SHP77 treated with DMSO at 0.1 percent for 48 hours (cell line): ENCODE measurements around the gene ZDHHC24.
"Not testable (repeated sequence)": the region's sequence is repeated elsewhere in the genome, so short reads cannot be mapped to it uniquely, and the experiment has no call there.

Experiments used
- DNase-seq: peaks from one replicate; lab custom pipeline; 2025; lab: John Stamatoyannopoulos, UW

Gene ZDHHC24

DNA sequence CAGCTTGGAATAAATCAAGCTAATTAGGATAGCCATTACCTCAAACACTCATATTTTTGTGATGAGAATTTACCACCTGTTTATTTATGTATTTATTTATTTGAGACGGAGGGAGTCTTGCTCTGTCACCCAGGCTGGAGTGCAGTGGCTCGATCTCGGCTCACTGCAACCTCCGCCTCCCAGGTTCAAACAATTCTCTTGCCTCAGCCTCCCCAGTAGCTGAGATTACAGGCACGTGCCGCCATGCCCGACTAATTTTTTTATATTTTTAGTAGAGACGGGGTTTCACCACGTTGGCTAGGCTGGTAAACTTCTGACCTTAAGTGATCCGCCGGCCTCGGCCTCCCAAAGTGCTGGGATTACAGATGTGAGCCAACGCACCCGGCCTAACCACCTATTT is 896 bp downstream of the ZDHHC24 start:
- DNase-seq = not testable (repeated sequence)

DNA sequence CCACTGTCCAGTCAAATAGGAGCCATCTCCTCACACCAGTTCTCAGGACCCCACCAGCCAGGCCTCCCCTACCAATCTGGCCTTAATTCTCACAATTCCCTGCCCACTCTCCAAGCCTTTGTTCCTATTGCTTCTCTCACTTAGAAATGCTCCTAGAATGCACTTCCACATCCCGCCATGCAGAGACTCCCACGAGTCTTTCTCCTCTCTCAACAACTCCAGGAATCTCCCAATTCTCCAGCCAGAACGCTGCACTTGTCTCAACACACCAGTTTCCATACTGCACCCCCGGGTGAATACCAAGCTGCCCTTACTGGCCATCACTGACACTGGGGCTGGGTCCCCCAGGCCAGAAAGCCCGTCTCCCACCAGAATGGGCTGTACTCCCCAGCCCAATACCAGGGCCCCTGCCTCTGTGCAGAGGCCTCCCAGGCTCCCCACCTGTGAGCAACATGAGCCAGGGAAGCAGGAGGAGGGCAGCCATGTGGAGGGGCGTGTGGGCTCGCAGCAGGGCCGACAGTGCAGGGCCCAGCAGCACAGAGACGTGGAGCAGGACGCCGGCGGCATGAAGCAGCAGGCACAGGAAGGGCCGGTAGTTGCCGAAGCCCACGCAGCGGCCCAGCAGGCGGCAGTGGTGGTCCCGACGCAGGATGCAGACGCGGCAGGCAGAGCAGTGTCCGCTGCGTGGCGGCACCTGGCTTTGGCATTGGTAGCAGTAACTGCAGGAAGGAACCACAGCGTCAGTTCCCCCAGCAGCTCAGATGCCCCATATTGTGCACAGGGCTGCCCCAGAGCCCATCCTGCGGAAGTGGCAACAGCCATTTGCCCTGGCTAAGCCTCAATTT is 2.4 kb downstream of the ZDHHC24 start:
- DNase-seq = no peak

- no peak for DNase-seq
Observed at GRCh38 chr11:66542362-66542761, 3.5 kb downstream of the ZDHHC24 start.

- no peak for DNase-seq
Observed at GRCh38 chr11:66541892-66542291, 4.0 kb downstream of the ZDHHC24 start.

DNA sequence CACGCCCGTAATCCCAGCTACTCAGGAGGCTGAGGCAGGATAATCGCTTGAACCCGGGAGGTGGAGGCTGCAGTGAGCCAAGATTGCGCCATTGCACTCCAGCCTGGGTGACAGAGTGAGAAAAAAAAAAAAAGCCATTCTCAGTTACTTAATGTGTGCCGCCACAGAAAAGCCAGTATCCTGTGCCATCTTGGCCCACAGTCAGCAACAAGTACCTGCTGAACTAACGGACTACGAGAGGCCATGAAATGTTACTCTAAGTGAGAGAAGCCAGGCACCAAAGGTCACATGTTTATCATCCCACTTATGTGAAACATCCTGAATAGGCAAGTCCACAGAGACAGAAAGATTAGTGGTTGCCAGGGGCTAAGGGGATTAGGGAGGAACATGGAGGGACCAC is 5.2 kb downstream of the ZDHHC24 start:
- DNase-seq = not testable (repeated sequence)

- no peak for DNase-seq
Observed at GRCh38 chr11:66539870-66540213, 6.0 kb downstream of the ZDHHC24 start.

DNA sequence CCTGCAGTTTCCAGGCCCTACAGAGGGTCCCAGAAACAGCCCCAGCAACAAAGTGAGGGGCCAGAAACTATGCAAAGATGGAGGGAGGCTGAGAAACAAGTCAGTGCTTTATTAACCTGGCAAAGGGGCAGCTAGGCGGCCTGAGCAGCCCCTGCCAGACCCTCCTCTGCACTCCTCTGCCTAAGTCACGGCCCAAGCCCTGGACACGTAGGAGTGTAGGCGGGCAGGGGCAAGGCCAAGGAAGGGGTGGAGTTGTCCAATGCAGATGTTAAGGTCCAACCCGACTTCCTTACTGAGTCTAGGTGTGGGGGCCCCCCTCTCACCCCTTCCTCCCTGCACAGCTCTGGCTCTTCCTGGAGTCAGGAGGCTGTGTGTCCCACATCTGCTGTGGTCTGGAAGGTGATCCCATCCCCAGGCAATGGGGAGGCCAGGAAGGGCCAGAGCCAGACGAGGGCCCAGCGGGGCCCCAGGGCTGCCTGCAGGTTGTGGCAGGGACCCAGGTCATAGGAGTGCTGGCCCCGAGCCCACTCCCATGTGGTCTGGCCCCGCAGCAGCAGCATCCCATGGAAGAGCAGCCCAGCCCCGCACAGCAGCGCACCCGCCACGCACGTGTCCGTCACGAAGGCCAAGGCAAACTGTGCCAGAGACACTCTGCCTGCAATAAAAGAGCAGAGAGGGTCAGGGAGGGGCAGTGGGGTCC is 6.5 kb downstream of the ZDHHC24 start:
- DNase-seq = no peak

DNA sequence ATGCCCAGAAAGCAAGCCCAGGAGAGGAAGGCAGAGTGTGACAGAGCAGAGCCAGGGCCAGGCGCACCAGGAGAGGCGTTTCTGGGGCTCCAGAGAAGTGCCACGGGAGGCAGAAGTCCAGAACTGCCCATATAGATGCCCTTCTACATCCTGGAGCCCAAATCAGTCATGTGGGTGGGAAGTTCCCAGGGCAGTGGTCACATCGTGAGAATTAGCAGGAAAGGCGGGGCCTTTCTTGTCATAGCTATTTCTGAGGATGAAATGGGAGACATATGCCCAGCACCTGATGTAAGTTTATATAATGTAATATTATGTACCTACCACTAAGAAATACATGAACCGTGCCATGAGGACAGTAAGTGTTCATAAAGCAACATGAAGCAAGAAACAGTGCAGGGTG is 13.1 kb downstream of the ZDHHC24 start:
- no peak for DNase-seq

GRCh38 chr11:66531841-66532240 is 14.0 kb downstream of the ZDHHC24 start:
- no peak for DNase-seq

- no peak for DNase-seq
Observed at GRCh38 chr11:66530927-66531709, 14.7 kb downstream of the ZDHHC24 start.

DNA sequence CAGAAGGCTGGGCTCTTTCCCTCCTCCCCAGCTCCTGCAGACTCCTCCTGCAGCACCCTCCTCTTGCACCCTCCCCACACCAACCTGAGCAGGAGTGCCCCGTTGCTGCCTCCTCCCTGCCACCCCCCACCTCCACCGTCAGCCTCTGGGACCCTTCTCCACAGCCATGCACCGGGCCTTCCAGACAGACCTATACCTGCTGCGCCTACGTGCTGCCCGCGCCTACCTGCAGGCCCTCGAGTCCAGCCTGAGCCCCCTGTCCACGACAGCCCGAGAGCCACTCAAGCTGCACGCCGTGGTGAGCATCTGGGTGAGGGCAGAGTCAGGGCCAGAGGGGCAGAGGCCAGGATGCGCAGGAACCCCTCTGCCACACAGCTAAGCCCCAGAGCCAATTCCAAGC is 16.2 kb downstream of the ZDHHC24 start:
- no peak for DNase-seq

DNA sequence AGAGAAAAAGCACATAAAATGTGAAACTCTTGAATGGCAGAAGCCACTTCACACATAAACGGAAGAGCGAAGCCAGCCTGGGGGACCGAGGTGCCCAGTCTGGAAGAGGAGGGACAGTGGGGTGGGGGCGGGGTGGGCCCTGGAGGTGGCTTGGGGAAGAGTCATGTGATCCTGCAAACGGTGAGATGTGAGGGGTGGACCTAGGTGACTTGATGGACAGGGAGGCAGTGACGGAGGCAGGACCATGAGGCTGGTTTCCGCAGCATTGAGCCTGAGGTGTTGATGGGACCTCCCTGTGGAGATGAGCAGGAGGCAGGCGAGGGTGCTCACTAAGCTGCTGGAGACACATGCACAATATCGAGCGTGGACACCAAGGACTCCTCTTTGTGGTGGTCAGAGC is 16.8 kb downstream of the ZDHHC24 start:
- no peak for DNase-seq

DNA sequence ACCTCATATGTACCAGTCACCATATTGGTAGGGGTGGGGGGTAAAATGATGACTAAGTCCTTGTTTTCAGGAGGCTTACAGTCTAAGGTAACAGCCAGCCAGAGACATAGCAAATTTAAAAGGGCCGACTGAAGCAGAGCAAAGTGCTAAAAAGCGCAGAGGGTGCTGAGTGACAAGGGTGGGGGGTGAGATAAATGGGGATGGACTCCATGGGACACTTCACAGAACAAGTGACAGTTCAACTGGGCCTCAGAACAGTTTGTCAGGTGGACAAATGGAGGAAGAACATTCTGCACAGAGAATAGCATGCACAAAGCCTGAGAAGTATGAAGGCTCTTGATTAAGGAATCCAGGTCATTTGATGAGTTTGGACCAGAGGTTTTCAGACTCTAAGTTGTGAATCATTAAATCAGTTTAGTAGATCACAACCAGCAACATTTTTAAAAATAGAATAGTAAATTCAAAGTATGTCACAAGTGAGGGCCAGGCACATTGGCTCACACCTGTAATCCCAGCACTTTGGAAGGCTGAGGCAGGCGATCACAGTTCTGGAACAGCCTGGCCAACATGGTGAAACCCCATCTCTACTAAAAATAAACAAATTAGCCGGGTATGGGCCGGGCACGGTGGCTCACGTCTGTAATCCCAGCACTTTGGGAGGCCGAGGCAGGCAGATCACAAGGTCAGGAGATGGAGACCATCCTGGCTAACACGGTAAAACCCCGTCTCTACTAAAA is 21.4 kb downstream of the ZDHHC24 start:
- DNase-seq = no peak

- DNase-seq = no peak
Observed at GRCh38 chr11:66523611-66524010, 22.2 kb downstream of the ZDHHC24 start.

DNA sequence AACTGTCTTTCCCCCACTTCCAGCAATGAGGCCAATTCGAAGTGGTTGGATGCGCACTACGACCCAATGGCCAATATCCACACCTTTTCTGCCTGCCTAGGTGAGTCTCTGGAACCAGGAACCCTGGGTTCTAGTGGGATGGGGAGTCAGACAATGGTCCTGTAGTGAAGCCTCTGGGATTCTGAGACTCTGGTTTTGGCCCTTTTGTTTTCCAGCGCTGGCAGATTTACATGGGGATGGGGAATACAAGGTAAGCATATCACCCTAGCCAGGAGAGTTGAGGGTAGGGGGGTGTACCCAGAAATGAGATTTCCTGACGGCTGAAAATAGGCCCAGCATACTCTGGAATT is 34.9 kb downstream of the ZDHHC24 start:
- no peak for DNase-seq

GRCh38 chr11:66510271-66510989 is 35.4 kb downstream of the ZDHHC24 start, which contains the start of gene BBS1:
TSS of gene BBS1 (plus strand) at chr11:66510635. CDS start at chr11:66510660, 25 bp downstream.
- peak; percentile 68 for DNase-seq

DNA sequence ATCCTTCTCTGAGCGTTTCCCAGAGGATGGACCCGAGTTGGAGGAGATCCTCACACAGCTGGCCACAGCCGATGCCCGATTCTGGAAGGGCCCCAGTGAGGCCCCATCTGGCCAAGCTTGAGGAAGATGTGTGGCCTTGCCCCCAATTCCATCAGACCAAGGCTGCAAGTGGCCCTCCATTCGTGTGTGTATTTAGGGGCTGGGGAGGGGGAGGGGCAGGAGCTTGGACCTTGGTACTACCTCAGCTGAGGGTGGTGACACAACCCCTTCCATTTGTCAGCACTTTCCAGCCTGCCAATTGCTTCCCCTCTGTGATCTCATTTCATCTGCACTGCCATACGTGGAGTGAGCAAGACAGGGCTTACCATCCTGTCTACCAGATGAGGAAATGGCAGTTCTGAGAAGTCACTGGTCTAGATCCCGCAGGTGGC is 36.7 kb downstream of the ZDHHC24 start:
- DNase-seq = no peak

DNA sequence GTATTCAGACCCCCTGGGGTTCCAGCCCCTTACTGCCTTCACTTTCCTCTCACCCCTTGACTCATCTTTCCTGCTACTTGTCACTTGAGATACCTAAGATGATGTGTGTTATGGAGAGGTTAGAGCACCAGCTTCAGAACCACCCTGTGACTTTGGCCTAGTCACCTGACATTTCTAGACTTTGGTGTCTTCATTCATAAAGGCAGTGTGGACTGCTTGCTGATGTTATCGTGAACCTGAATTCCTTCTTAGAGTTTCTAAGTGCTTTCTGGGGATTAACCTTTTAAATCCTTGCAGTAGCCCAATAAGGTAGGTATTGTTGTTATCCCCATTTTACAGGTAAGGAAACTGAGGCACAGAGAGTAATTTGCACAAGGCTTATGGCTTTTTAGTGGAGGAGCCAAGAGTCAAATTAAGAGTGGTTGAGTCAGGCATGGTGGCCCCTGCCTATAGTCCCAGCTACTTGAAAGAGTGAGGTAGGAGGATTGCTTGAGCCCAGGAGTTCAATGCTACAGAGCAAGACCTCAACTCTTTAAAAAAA is 40.5 kb downstream of the ZDHHC24 start:
- no peak for DNase-seq

GRCh38 chr11:66498506-66498905 is 47.3 kb downstream of the ZDHHC24 start:
- DNase-seq = no peak

GRCh38 chr11:66497206-66497605 is 48.6 kb downstream of the ZDHHC24 start:
- no peak for DNase-seq

DNA sequence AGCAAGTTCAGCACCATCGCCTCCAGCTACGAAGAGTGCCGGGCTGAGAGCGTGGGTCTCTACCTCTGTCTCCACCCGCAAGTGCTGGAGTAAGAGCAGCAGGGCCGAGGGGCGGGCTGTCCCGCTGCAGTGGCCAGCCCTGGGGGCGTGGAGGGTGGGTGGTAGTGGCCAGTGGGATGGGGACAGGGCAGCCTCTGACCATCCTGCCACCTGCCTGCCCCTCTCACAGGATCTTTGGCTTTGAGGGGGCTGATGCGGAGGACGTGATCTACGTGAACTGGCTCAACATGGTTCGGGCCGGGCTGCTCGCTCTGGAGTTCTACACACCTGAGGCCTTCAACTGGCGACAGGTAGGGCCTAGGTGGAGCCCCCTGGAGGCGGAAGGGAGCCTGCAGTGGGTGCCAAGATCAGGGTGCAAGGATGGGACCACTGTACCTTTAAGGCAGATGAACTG is 50.4 kb downstream of the ZDHHC24 start:
- DNase-seq = no peak
